Esophagus muscularis mucosa (tissue), 4 donors: ENCODE measurements around the gene MCM5. TPM values are rescaled to one million over a fixed set of nuclear protein-coding genes. Genes with fewer than 3 reads are reported as not detected.
A peak's percentile ranks its signal among the peaks of the same experiment; 100 is the strongest.

Experiments
- DNase-seq: peaks from one replicate; pipeline ENCODE4 v3.0.0-alpha.2; 2017; ENCODE audit errors: extremely low spot score
- H3K27ac ChIP-seq, 4 donors: fragments of 200-600 bp; sonication (generic); replicated peaks in 1 of 4; 1 replicate in 3 of 4; 2 replicates in 1 of 4; pipeline ENCODE4 v1.5.1; 2016 to 2019; ENCODE audit warnings: mild to moderate bottlenecking in 1 of 4
- H3K27me3 ChIP-seq, 4 donors: fragments of 200-600 bp; sonication (generic); one replicate each; pipeline versions ENCODE4 v1.5.1 to v1.6.0; 2016 to 2019
- H3K36me3 ChIP-seq, 4 donors: fragments of 200-600 bp; sonication (generic); one replicate each; pipeline ENCODE4 v1.5.1; 2016 to 2019
- H3K4me1 ChIP-seq, 4 donors: fragments of 200-600 bp; sonication (generic); one replicate each; pipeline ENCODE4 v1.5.1; 2016 to 2019
- H3K4me3 ChIP-seq, 4 donors: fragments of 200-600 bp; sonication (generic); 1 replicate in 2 of 4; 2 replicates in 2 of 4; pipeline ENCODE4 v1.5.1; 2016 to 2019; ENCODE audit warnings: mild to moderate bottlenecking in 4 of 4, moderate library complexity in 1 of 4
- H3K9me3 ChIP-seq, 4 donors: fragments of 200-600 bp; sonication (generic); 1 replicate in 3 of 4; 2 replicates in 1 of 4; pipeline ENCODE4 v1.5.1; 2016 to 2019
- CTCF ChIP-seq, 3 experiments: fragments of 200-600 bp in 2 of 3; fragments of 450-650 bp in 1 of 3; sonication (generic) in 2 of 3; IDR thresholded peaks; one replicate each; pipeline ENCODE4 v1.5.1; 2017 to 2019; ENCODE audit warnings: antibody characterized with exemption in 3 of 3, mild to moderate bottlenecking in 2 of 3, moderate library complexity in 1 of 3
- EP300 ChIP-seq: sonication (generic); formaldehyde crosslinking; IDR thresholded peaks from one replicate; pipeline ENCODE4 v1.6.1; 2017; ENCODE audit warnings: antibody characterized with exemption
- POLR2A ChIP-seq: fragments of 450-650 bp; IDR thresholded peaks from one replicate; pipeline ENCODE4 v1.6.1; 2017; ENCODE audit warnings: antibody characterized with exemption, moderate library complexity, mild to moderate bottlenecking, low read depth
- POLR2AphosphoS5 ChIP-seq, 2 donors: sonication (generic); formaldehyde crosslinking; IDR thresholded peaks; one replicate each; pipeline ENCODE4 v1.6.1; 2017; ENCODE audit warnings: antibody characterized with exemption in 2 of 2
- WGBS: methylation state at CpG from one replicate; pipeline ENCODE4 v1.1.5; 2018; 5-methylcytosine and 5-hydroxymethylcytosine counted together
- intact Hi-C: fragments of 100-400 bp; cut with DNase I; formaldehyde crosslinking; loops from one replicate; pipeline ENCODE4 v1.15.1; 2023
- total RNA-seq, 4 donors: library from RNA; depleted of rRNA; stranded (reverse); fragments of >200 nt; gene quantifications; one replicate each; pipeline versions ENCODE4 v1.1.0 to v1.2.1, GENCODE V29; 2016

Gene MCM5
- total RNA-seq, 4 donors from 2014 or later = 9.1 to 22.2 (median 16.4) TPM

- intact Hi-C loops = no loop called here
- peaks cover 0 to 4% (median 0%) of the 10 kb centered on the region in 4 donors for H3K36me3 ChIP-seq
- DNase-seq = no peak
- no peak overlapping the region for H3K27ac ChIP-seq
- TF ChIP-seq CTCF (IDR thresholded peaks at IDR 0.05) (no peak), POLR2AphosphoS5 (IDR thresholded peaks at IDR 0.05) (no peak), POLR2A (no peak), EP300 (no peak)
- H3K4me1 ChIP-seq = peaks cover 0 to 22% (median 16%) of the 10 kb centered on the region in 4 donors
- H3K4me3 ChIP-seq = no peak overlapping the region
- no peaks in the 10 kb centered on the region for H3K9me3 ChIP-seq
- no peaks in the 10 kb centered on the region for H3K27me3 ChIP-seq
- 78% methylated on average over 4 of the region's 7 CpGs for WGBS
These were observed 51.7 kb downstream of the MCM5 start for GRCh38 chr22:35451592-35451991.

- intact Hi-C loops = no loop called here
- no peak overlapping the region for H3K4me3 ChIP-seq
- H3K27ac ChIP-seq = no peak overlapping the region
- H3K27me3 ChIP-seq = no peaks in the 10 kb centered on the region
- no peaks in the 10 kb centered on the region for H3K9me3 ChIP-seq
- no peak for DNase-seq
- TF ChIP-seq POLR2A = no peak
- no peak for TF ChIP-seq CTCF (IDR thresholded peaks at IDR 0.05)
- TF ChIP-seq POLR2AphosphoS5 (IDR thresholded peaks at IDR 0.05) = no peak
- TF ChIP-seq EP300 = no peak
- H3K36me3 ChIP-seq = peaks cover 0 to 4% (median 0%) of the 10 kb centered on the region in 4 donors
- H3K4me1 ChIP-seq = peaks cover 0 to 17% (median 9%) of the 10 kb centered on the region in 4 donors
- 96% methylated on average over 8 of the region's 15 CpGs for WGBS
These were observed 52.4 kb downstream of the MCM5 start for GRCh38 chr22:35452351-35452781.

GRCh38 chr22:35452810-35453743, 53.1 kb downstream of the MCM5 start:
- H3K9me3 ChIP-seq = no peaks in the 10 kb centered on the region
- peaks cover 0 to 12% (median 4%) of the 10 kb centered on the region in 4 donors for H3K4me1 ChIP-seq
- peaks cover 0 to 4% (median 0%) of the 10 kb centered on the region in 4 donors for H3K36me3 ChIP-seq
- 90% methylated on average over 9 of the region's 13 CpGs for WGBS
- DNase-seq = no peak
- intact Hi-C loops = no loop called here
- TF ChIP-seq CTCF (IDR thresholded peaks at IDR 0.05) (no peak), EP300 (no peak), POLR2AphosphoS5 (IDR thresholded peaks at IDR 0.05) (no peak), POLR2A (no peak)
- no peaks in the 10 kb centered on the region for H3K27me3 ChIP-seq
- H3K27ac ChIP-seq = no peak overlapping the region
- no peak overlapping the region for H3K4me3 ChIP-seq

- no peak overlapping the region for H3K27ac ChIP-seq
- TF ChIP-seq POLR2AphosphoS5 (IDR thresholded peaks at IDR 0.05) (no peak), CTCF (IDR thresholded peaks at IDR 0.05) (peak; percentile 26 to 42 (median 39))
- DNase-seq = no peak
- H3K4me3 ChIP-seq = no peak overlapping the region
- WGBS = 62% methylated on average over 9 of the region's 9 CpGs
- intact Hi-C loops = no loop called here
- no peaks in the 10 kb centered on the region for H3K27me3 ChIP-seq
- peaks cover 0 to 4% (median 0%) of the 10 kb centered on the region in 4 donors for H3K36me3 ChIP-seq
- peaks cover 0 to 12% (median 4%) of the 10 kb centered on the region in 4 donors for H3K4me1 ChIP-seq
- no peaks in the 10 kb centered on the region for H3K9me3 ChIP-seq
These were observed 54.6 kb downstream of the MCM5 start for GRCh38 chr22:35454416-35455054.
